Measurements from ENCODE around the gene ACRBP.

ACRBP gene

GRCh38 chr12:6652391-6652790 lies 5.2 kb upstream of the ACRBP start:
- Histone ChIP-seq H3K27me3 (ENCODE audit: control insufficient read depth in 5 of 5, insufficient read depth in 4 of 5, low read length in 5 of 5) (no peaks in the 10 kb centered on the region), H3K27ac (ENCODE audit: low read depth, low read length) (no peak overlapping the region), H3K36me3 (ENCODE audit: control insufficient read depth in 5 of 5, insufficient read depth in 5 of 5, low read length in 5 of 5) (peaks cover 10 to 80% (median 61%) of the 10 kb centered on the region in 5 donors), H3K4me3 (ENCODE audit: low read depth in 1 of 5, low read length in 5 of 5) (no peak overlapping the region), H3K9me3 (ENCODE audit: control insufficient read depth in 5 of 5, low read length in 5 of 5) (no peaks in the 10 kb centered on the region), H3K4me1 (ENCODE audit: control insufficient read depth in 5 of 5, insufficient read depth in 5 of 5, low read length in 5 of 5) (peaks cover 0 to 5% (median 1%) of the 10 kb centered on the region in 5 donors), H3K9ac (ENCODE audit: low read length in 5 of 5) (no peak overlapping the region)

- Histone ChIP-seq H3K4me3 (ENCODE audit: low read depth in 1 of 5, low read length in 5 of 5) (no peak overlapping the region), H3K4me1 (ENCODE audit: control insufficient read depth in 5 of 5, insufficient read depth in 5 of 5, low read length in 5 of 5) (peaks cover 0 to 16% (median 9%) of the 10 kb centered on the region in 5 donors), H3K9ac (ENCODE audit: low read length in 5 of 5) (no peak overlapping the region), H3K9me3 (ENCODE audit: control insufficient read depth in 5 of 5, low read length in 5 of 5) (no peaks in the 10 kb centered on the region), H3K27ac (ENCODE audit: low read depth, low read length) (no peak overlapping the region), H3K27me3 (ENCODE audit: control insufficient read depth in 5 of 5, insufficient read depth in 4 of 5, low read length in 5 of 5) (no peaks in the 10 kb centered on the region), H3K36me3 (ENCODE audit: control insufficient read depth in 5 of 5, insufficient read depth in 5 of 5, low read length in 5 of 5) (peaks cover 9 to 68% (median 52%) of the 10 kb centered on the region in 5 donors)
These were observed 3.6 kb upstream of the ACRBP start for GRCh38 chr12:6650832-6651231.

- Histone ChIP-seq H3K27ac (ENCODE audit: low read depth, low read length) (no peak overlapping the region), H3K4me3 (ENCODE audit: low read depth in 1 of 5, low read length in 5 of 5) (peak overlapping the region; percentile 62 to 70 (median 66)), H3K27me3 (ENCODE audit: control insufficient read depth in 5 of 5, insufficient read depth in 4 of 5, low read length in 5 of 5) (no peaks in the 10 kb centered on the region), H3K36me3 (ENCODE audit: control insufficient read depth in 5 of 5, insufficient read depth in 5 of 5, low read length in 5 of 5) (peaks cover 0 to 28% (median 23%) of the 10 kb centered on the region in 5 donors), H3K4me1 (ENCODE audit: control insufficient read depth in 5 of 5, insufficient read depth in 5 of 5, low read length in 5 of 5) (peaks cover 0 to 34% (median 12%) of the 10 kb centered on the region in 5 donors), H3K9ac (ENCODE audit: low read length in 5 of 5) (peak overlapping the region; percentile 48 to 78 (median 65)), H3K9me3 (ENCODE audit: control insufficient read depth in 5 of 5, low read length in 5 of 5) (no peaks in the 10 kb centered on the region)
These were observed 753 bp downstream of the ACRBP start for GRCh38 chr12:6646276-6647082.

GRCh38 chr12:6644903-6645302 lies 2.3 kb downstream of the ACRBP start:
- peaks cover 0 to 13% (median 7%) of the 10 kb centered on the region in 5 donors for H3K36me3 ChIP-seq (ENCODE audit: control insufficient read depth in 5 of 5, insufficient read depth in 5 of 5, low read length in 5 of 5)
- H3K4me1 ChIP-seq (ENCODE audit: control insufficient read depth in 5 of 5, insufficient read depth in 5 of 5, low read length in 5 of 5): peaks cover 0 to 39% (median 12%) of the 10 kb centered on the region in 5 donors
- H3K9ac ChIP-seq (ENCODE audit: low read length in 5 of 5): peak overlapping the region in 1 of 5 donors; percentile 53
- H3K27me3 ChIP-seq (ENCODE audit: control insufficient read depth in 5 of 5, insufficient read depth in 4 of 5, low read length in 5 of 5): peaks cover 0 to 3% (median 0%) of the 10 kb centered on the region in 5 donors
- no peak overlapping the region for H3K27ac ChIP-seq (ENCODE audit: low read depth, low read length)
- H3K4me3 ChIP-seq (ENCODE audit: low read depth in 1 of 5, low read length in 5 of 5): no peak overlapping the region
- no peaks in the 10 kb centered on the region for H3K9me3 ChIP-seq (ENCODE audit: control insufficient read depth in 5 of 5, low read length in 5 of 5)

GRCh38 chr12:6644257-6644596 lies 3.0 kb downstream of the ACRBP start:
- peaks cover 0 to 6% (median 0%) of the 10 kb centered on the region in 5 donors for H3K27me3 ChIP-seq (ENCODE audit: control insufficient read depth in 5 of 5, insufficient read depth in 4 of 5, low read length in 5 of 5)
- H3K9me3 ChIP-seq (ENCODE audit: control insufficient read depth in 5 of 5, low read length in 5 of 5): no peaks in the 10 kb centered on the region
- peaks cover 0 to 8% (median 6%) of the 10 kb centered on the region in 5 donors for H3K36me3 ChIP-seq (ENCODE audit: control insufficient read depth in 5 of 5, insufficient read depth in 5 of 5, low read length in 5 of 5)
- peak overlapping the region in 1 of 5 donors; percentile 53 for H3K9ac ChIP-seq (ENCODE audit: low read length in 5 of 5)
- H3K4me1 ChIP-seq (ENCODE audit: control insufficient read depth in 5 of 5, insufficient read depth in 5 of 5, low read length in 5 of 5): peaks cover 0 to 42% (median 16%) of the 10 kb centered on the region in 5 donors
- no peak overlapping the region for H3K4me3 ChIP-seq (ENCODE audit: low read depth in 1 of 5, low read length in 5 of 5)
- no peak overlapping the region for H3K27ac ChIP-seq (ENCODE audit: low read depth, low read length)

- Histone ChIP-seq H3K36me3 (ENCODE audit: control insufficient read depth in 5 of 5, insufficient read depth in 5 of 5, low read length in 5 of 5) (peaks cover 0 to 8% (median 6%) of the 10 kb centered on the region in 5 donors), H3K9me3 (ENCODE audit: control insufficient read depth in 5 of 5, low read length in 5 of 5) (no peaks in the 10 kb centered on the region), H3K4me3 (ENCODE audit: low read depth in 1 of 5, low read length in 5 of 5) (no peak overlapping the region), H3K9ac (ENCODE audit: low read length in 5 of 5) (no peak overlapping the region), H3K27me3 (ENCODE audit: control insufficient read depth in 5 of 5, insufficient read depth in 4 of 5, low read length in 5 of 5) (peaks cover 0 to 6% (median 0%) of the 10 kb centered on the region in 5 donors), H3K4me1 (ENCODE audit: control insufficient read depth in 5 of 5, insufficient read depth in 5 of 5, low read length in 5 of 5) (peaks cover 0 to 48% (median 16%) of the 10 kb centered on the region in 5 donors), H3K27ac (ENCODE audit: low read depth, low read length) (no peak overlapping the region)
These were observed 3.5 kb downstream of the ACRBP start for GRCh38 chr12:6643569-6644256.

- H3K27me3 ChIP-seq (ENCODE audit: control insufficient read depth in 5 of 5, insufficient read depth in 4 of 5, low read length in 5 of 5): peaks cover 0 to 9% (median 5%) of the 10 kb centered on the region in 5 donors
- peaks cover 0 to 56% (median 7%) of the 10 kb centered on the region in 5 donors for H3K4me1 ChIP-seq (ENCODE audit: control insufficient read depth in 5 of 5, insufficient read depth in 5 of 5, low read length in 5 of 5)
- H3K9ac ChIP-seq (ENCODE audit: low read length in 5 of 5): no peak overlapping the region
- no peak overlapping the region for H3K27ac ChIP-seq (ENCODE audit: low read depth, low read length)
- no peak overlapping the region for H3K4me3 ChIP-seq (ENCODE audit: low read depth in 1 of 5, low read length in 5 of 5)
- H3K36me3 ChIP-seq (ENCODE audit: control insufficient read depth in 5 of 5, insufficient read depth in 5 of 5, low read length in 5 of 5): no peaks in the 10 kb centered on the region
- no peaks in the 10 kb centered on the region for H3K9me3 ChIP-seq (ENCODE audit: control insufficient read depth in 5 of 5, low read length in 5 of 5)
These were observed 6.1 kb downstream of the ACRBP start for GRCh38 chr12:6641131-6641530.

GRCh38 chr12:6640497-6640896 lies 6.7 kb downstream of the ACRBP start:
- H3K9me3 ChIP-seq (ENCODE audit: control insufficient read depth in 5 of 5, low read length in 5 of 5): no peaks in the 10 kb centered on the region
- no peak overlapping the region for H3K27ac ChIP-seq (ENCODE audit: low read depth, low read length)
- no peak overlapping the region for H3K4me3 ChIP-seq (ENCODE audit: low read depth in 1 of 5, low read length in 5 of 5)
- H3K4me1 ChIP-seq (ENCODE audit: control insufficient read depth in 5 of 5, insufficient read depth in 5 of 5, low read length in 5 of 5): peaks cover 0 to 61% (median 7%) of the 10 kb centered on the region in 5 donors
- no peak overlapping the region for H3K9ac ChIP-seq (ENCODE audit: low read length in 5 of 5)
- peaks cover 0 to 10% (median 5%) of the 10 kb centered on the region in 5 donors for H3K27me3 ChIP-seq (ENCODE audit: control insufficient read depth in 5 of 5, insufficient read depth in 4 of 5, low read length in 5 of 5)
- no peaks in the 10 kb centered on the region for H3K36me3 ChIP-seq (ENCODE audit: control insufficient read depth in 5 of 5, insufficient read depth in 5 of 5, low read length in 5 of 5)

GRCh38 chr12:6639151-6639801 lies 8.0 kb downstream of the ACRBP start:
- H3K27ac ChIP-seq (ENCODE audit: low read depth, low read length): no peak overlapping the region
- H3K4me3 ChIP-seq (ENCODE audit: low read depth in 1 of 5, low read length in 5 of 5): no peak overlapping the region
- no peaks in the 10 kb centered on the region for H3K9me3 ChIP-seq (ENCODE audit: control insufficient read depth in 5 of 5, low read length in 5 of 5)
- peak overlapping the region in 1 of 5 donors; percentile 30 for H3K9ac ChIP-seq (ENCODE audit: low read length in 5 of 5)
- H3K4me1 ChIP-seq (ENCODE audit: control insufficient read depth in 5 of 5, insufficient read depth in 5 of 5, low read length in 5 of 5): peaks cover 0 to 52% (median 4%) of the 10 kb centered on the region in 5 donors
- H3K36me3 ChIP-seq (ENCODE audit: control insufficient read depth in 5 of 5, insufficient read depth in 5 of 5, low read length in 5 of 5): no peaks in the 10 kb centered on the region
- peaks cover 0 to 10% (median 5%) of the 10 kb centered on the region in 5 donors for H3K27me3 ChIP-seq (ENCODE audit: control insufficient read depth in 5 of 5, insufficient read depth in 4 of 5, low read length in 5 of 5)

Data from subcutaneous abdominal adipose tissue (tissue), 5 donors.